PFSK-1 (cell line): Measurements from ENCODE around the gene PIK3C3.

ENCODE experiments used
- POLR2AphosphoS5 ChIP-seq: IDR thresholded peaks from 2 replicates; pipeline ENCODE4 v1.6.1; 2012; ENCODE audit warnings: low read depth, mild to moderate bottlenecking, control low read depth, low read length, moderate library complexity
- SIN3A ChIP-seq: IDR thresholded peaks from 2 replicates; pipeline ENCODE4 v1.6.1; 2012; ENCODE audit warnings: mild to moderate bottlenecking, low read length, moderate library complexity, borderline replicate concordance; ENCODE audit not compliant: insufficient read depth

GRCh38 chr18:42018831-42019230, 63.8 kb downstream of the PIK3C3 start:
- TF ChIP-seq POLR2AphosphoS5: no peak
- no peak for TF ChIP-seq SIN3A
